ENCODE measurements around the gene THBD. TPM values are rescaled to one million over a fixed set of nuclear protein-coding genes. Genes with fewer than 3 reads are reported as not detected.
"Not testable (repeated sequence)": the region's sequence is repeated elsewhere in the genome, so short reads cannot be mapped to it uniquely, and the experiment has no call there.

The THBD gene
- polyA plus RNA-seq, 1 donor: 9.9 TPM

GRCh38 chr20:23034721-23035671, 14.5 kb downstream of the THBD start, which contains the start of gene SSTR4:
Gene SSTR4, plus strand, starts transcription at chr20:23035312. Its CDS starts 172 bp downstream, at chr20:23035484.
- DNase-seq: no peak

- no peak for DNase-seq
These were observed 15.6 kb downstream of the THBD start for GRCh38 chr20:23033918-23034317.

- DNase-seq: no peak
These were observed 16.8 kb downstream of the THBD start for GRCh38 chr20:23032750-23033078.

- DNase-seq: no peak
These were observed 17.3 kb downstream of the THBD start for GRCh38 chr20:23032056-23032749.

GRCh38 chr20:23031346-23031745, 18.1 kb downstream of the THBD start:
- no peak for DNase-seq

- no peak for DNase-seq
These were observed 20.1 kb downstream of the THBD start for GRCh38 chr20:23029324-23029723.

- no peak for DNase-seq
These were observed 21.1 kb downstream of the THBD start for GRCh38 chr20:23028392-23028791.

GRCh38 chr20:23027721-23028120, 21.8 kb downstream of the THBD start:
- no peak for DNase-seq

GRCh38 chr20:23025503-23025902, 24.0 kb downstream of the THBD start:
- DNase-seq: not testable (repeated sequence)

GRCh38 chr20:23024701-23025100, 24.8 kb downstream of the THBD start:
- DNase-seq: no peak

GRCh38 chr20:23023621-23024177, 25.8 kb downstream of the THBD start:
- no peak for DNase-seq

- DNase-seq: no peak
These were observed 26.6 kb downstream of the THBD start for GRCh38 chr20:23022849-23023248.

- no peak for DNase-seq
These were observed 27.5 kb downstream of the THBD start for GRCh38 chr20:23021951-23022350.

- no peak for DNase-seq
These were observed 27.9 kb downstream of the THBD start for GRCh38 chr20:23021541-23021940.

GRCh38 chr20:23020230-23021018, 29.0 kb downstream of the THBD start:
- no peak for DNase-seq

- DNase-seq: no peak
These were observed 30.1 kb downstream of the THBD start for GRCh38 chr20:23019403-23019802.

GRCh38 chr20:23018941-23019340, 30.5 kb downstream of the THBD start:
- DNase-seq: no peak

- no peak for DNase-seq
These were observed 31.0 kb downstream of the THBD start for GRCh38 chr20:23018432-23018831.

GRCh38 chr20:23017516-23017915, 32.0 kb downstream of the THBD start:
- DNase-seq: no peak

- DNase-seq: no peak
These were observed 36.0 kb downstream of the THBD start for GRCh38 chr20:23013429-23013828.

GRCh38 chr20:23011008-23011721, 38.3 kb downstream of the THBD start:
- DNase-seq: no peak

- DNase-seq: no peak
These were observed 39.4 kb downstream of the THBD start for GRCh38 chr20:23010096-23010495.
